ENCODE measurements around the gene QSOX1. TPM values are rescaled to one million over a fixed set of nuclear protein-coding genes. Genes with fewer than 3 reads are reported as not detected.

Gene QSOX1
- total RNA-seq: 10 to 100 TPM; 22.1 to 55.6 (median 25.6) TPM
- polyA plus RNA-seq: 10 to 100 TPM in 1 of 2 donors, 1 to 10 TPM in 1; 9.3 to 11.7 TPM
- 32.3 reads per million, percentile 61 among the genes with 10 or more reads in this experiment for total RNA-seq

DNA sequence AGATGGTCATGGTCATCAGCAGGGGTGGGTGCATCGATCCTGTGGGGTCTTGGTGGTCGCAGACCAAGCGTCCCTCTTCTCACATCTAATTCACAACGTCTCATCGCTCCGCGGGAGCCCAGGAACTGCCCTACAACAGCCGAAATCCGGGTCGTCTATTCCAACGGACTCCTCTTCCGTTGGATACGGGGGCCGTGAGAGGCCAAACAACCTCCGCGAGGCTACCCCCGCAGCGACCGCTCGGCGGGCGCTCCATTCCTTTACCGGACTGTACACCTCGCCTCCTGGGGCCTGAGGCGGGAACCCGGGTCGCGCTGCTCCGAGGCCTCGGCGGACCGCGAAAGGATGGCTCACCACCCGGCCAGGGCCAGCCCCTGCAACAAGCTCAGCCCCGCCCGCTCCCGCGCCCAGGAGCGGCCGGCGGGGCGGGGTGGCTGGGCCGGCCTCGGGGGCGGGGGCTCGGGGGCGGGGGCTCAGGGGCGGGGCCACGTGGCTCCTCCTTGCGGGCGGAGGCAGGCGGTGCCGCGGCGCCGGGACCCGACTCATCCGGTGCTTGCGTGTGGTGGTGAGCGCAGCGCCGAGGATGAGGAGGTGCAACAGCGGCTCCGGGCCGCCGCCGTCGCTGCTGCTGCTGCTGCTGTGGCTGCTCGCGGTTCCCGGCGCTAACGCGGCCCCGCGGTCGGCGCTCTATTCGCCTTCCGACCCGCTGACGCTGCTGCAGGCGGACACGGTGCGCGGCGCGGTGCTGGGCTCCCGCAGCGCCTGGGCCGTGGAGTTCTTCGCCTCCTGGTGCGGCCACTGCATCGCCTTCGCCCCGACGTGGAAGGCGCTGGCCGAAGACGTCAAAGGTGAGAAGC, at the start of gene QSOX1:
Gene QSOX1 (plus strand): TSS at position 545 of the 857 bp plus-strand sequence. CDS start 39 bp downstream, at position 584.
- H3K27me3 ChIP-seq (ENCODE audit: control insufficient read depth in 2 of 2, insufficient read depth in 2 of 2, low read length in 2 of 2): no peaks in the 10 kb centered on the region
- Mint-ChIP-seq H3K4me3 (peak within 1 kb of the TSS; percentile 80 to 99 (median 91)), H3K9me3 (peaks cover 0 to 2% (median 0%) of the 10 kb centered on the region in 11 donors), H3K27me3 (no peaks in the 10 kb centered on the region), H3K36me3 (peaks cover 0 to 5% (median 0%) of the 10 kb centered on the region in 5 donors), H3K27ac (peak within 1 kb of the TSS; percentile 81 to 95 (median 86)), H3K4me1 (peaks cover 24 to 45% (median 37%) of the 10 kb centered on the region in 7 donors)
- H3K27ac ChIP-seq (ENCODE audit: low read depth, low read length): peak within 1 kb of the TSS; percentile 78
- peak within 1 kb of the TSS; percentile 94 for H3K4me3 ChIP-seq (ENCODE audit: low read length)
- CTCF ChIA-PET: interaction anchor here (0.7 kb wide), 1 partner anchor 345 kb away, joined by 3 read pairs; no protein-coding TSS in a partner anchor
- DNase-seq (peak; percentile 81 to 89 (median 86)), ATAC-seq (peak; percentile 97)
- POLR2A ChIA-PET: interaction anchor here (0.8 to 2.6 kb wide), 9 partner anchors 9 to 446 kb away, joined by 3 to 13 read pairs (median 3); partner anchors contain the start of genes CEP350 and TOR1AIP1
- peaks cover 0 to 3% (median 0%) of the 10 kb centered on the region in 3 experiments for H3K36me3 ChIP-seq (ENCODE audit: control insufficient read depth in 2 of 3, insufficient read depth in 3 of 3, low read length in 3 of 3)
- peaks cover 7 to 20% of the 10 kb centered on the region in 2 donors for H3K4me1 ChIP-seq (ENCODE audit: control insufficient read depth in 2 of 2, insufficient read depth in 2 of 2, low read length in 2 of 2)
- intact Hi-C loops (cut with micrococcal nuclease): loop anchor here (1.0 to 10.0 kb wide), 14 partner anchors 73 to 1870 kb away; partner anchors contain the start of genes AXDND1 (in 2 of the 2), CEP350 (in 2 of the 2), FAM20B (in 2 of the 2) and XPR1 (in 2 of the 2)
- no peaks in the 10 kb centered on the region for H3K9me3 ChIP-seq (ENCODE audit: control insufficient read depth in 2 of 3, low read length in 3 of 3)

DNA sequence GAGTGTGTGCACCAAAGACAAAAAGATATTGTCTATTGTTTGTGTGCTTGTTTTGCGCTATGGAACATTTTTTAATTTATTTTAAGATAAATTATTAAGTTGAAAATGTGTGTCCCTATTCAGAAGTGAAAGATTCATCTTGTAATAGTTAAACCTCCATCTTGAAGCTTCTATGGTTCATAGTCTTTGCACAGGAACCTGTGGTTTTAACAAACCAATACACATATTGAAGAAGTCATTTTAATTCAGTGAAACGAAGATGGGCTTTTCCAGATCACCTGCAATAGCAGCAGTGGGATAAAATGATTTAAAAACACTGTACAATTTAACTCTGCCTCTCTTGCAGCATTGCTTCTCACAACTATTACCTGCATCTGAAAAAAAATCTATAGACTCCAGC, 42.6 kb upstream of the QSOX1 start:
- H3K9me3 ChIP-seq (ENCODE audit: control insufficient read depth in 2 of 3, low read length in 3 of 3): no peaks in the 10 kb centered on the region
- H3K4me1 ChIP-seq (ENCODE audit: control insufficient read depth in 2 of 2, insufficient read depth in 2 of 2, low read length in 2 of 2): no peaks in the 10 kb centered on the region
- Mint-ChIP-seq H3K27me3 (no peaks in the 10 kb centered on the region), H3K36me3 (peaks cover 13 to 62% (median 34%) of the 10 kb centered on the region in 5 donors), H3K4me1 (no peaks in the 10 kb centered on the region), H3K27ac (peak overlapping the region in 3 of 9 donors; percentile 12 to 39 (median 14)), H3K9me3 (peaks cover 0 to 3% (median 0%) of the 10 kb centered on the region in 11 donors), H3K4me3 (no peak overlapping the region)
- ATAC-seq (no peak), DNase-seq (no peak)
- no peak overlapping the region for H3K4me3 ChIP-seq (ENCODE audit: low read length)
- CTCF ChIA-PET: no interaction called here
- H3K27me3 ChIP-seq (ENCODE audit: control insufficient read depth in 2 of 2, insufficient read depth in 2 of 2, low read length in 2 of 2): no peaks in the 10 kb centered on the region
- no peak overlapping the region for H3K27ac ChIP-seq (ENCODE audit: low read depth, low read length)
- POLR2A ChIA-PET: no interaction called here
- peaks cover 0 to 43% (median 11%) of the 10 kb centered on the region in 3 experiments for H3K36me3 ChIP-seq (ENCODE audit: control insufficient read depth in 2 of 3, insufficient read depth in 3 of 3, low read length in 3 of 3)
- intact Hi-C loops (cut with micrococcal nuclease): no loop called here

- DNase-seq (no peak), ATAC-seq (no peak)
- H3K27ac ChIP-seq (ENCODE audit: low read depth, low read length): no peak overlapping the region
- H3K27ac Mint-ChIP-seq: peak overlapping the region in 1 of 9 donors; percentile 12
- peaks cover 0 to 43% (median 11%) of the 10 kb centered on the region in 3 experiments for H3K36me3 ChIP-seq (ENCODE audit: control insufficient read depth in 2 of 3, insufficient read depth in 3 of 3, low read length in 3 of 3)
- ChIA-PET CTCF (no interaction called here), POLR2A (interaction anchor here (0.7 kb wide), 1 partner anchor 515 kb away, joined by 4 read pairs; no protein-coding TSS in a partner anchor)
- no peaks in the 10 kb centered on the region for H3K27me3 Mint-ChIP-seq
- H3K4me3 ChIP-seq (ENCODE audit: low read length): no peak overlapping the region
- H3K4me3 Mint-ChIP-seq: no peak overlapping the region
- no peaks in the 10 kb centered on the region for H3K9me3 ChIP-seq (ENCODE audit: control insufficient read depth in 2 of 3, low read length in 3 of 3)
- no peaks in the 10 kb centered on the region for H3K4me1 ChIP-seq (ENCODE audit: control insufficient read depth in 2 of 2, insufficient read depth in 2 of 2, low read length in 2 of 2)
- peaks cover 0 to 7% (median 0%) of the 10 kb centered on the region in 11 donors for H3K9me3 Mint-ChIP-seq
- peaks cover 12 to 56% (median 29%) of the 10 kb centered on the region in 5 donors for H3K36me3 Mint-ChIP-seq
- intact Hi-C loops (cut with micrococcal nuclease): no loop called here
- H3K4me1 Mint-ChIP-seq: peaks cover 0 to 4% (median 0%) of the 10 kb centered on the region in 7 donors
- H3K27me3 ChIP-seq (ENCODE audit: control insufficient read depth in 2 of 2, insufficient read depth in 2 of 2, low read length in 2 of 2): no peaks in the 10 kb centered on the region
Observed at GRCh38 chr1:180112984-180113647, 41.6 kb upstream of the QSOX1 start.

DNA sequence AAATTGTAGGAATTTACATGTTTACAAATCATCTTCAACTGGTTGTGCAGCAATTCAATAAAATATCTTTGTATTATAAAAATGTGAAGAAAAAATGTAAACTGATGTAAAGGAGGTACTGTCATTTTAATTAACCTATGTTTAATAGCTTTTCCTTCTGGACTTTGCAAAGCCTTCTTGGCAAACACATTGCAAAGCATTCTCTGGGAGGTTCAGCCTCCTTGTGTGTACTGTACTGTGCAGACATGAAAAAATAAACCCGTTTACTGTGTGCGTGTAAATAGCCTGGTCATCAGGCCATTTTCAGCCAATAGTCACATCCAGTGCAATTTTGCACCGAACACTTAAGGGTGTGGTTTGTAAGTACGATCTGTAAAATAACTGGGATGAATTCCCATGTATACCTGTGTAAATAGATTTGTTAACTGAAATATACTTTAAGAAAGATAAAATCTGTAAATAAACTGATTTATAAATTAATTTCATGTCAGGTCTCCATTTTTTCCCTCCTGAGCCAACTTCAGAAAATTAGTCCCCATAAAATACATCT, 40.2 kb upstream of the QSOX1 start:
- no peak for DNase-seq
- no peak overlapping the region for H3K4me3 Mint-ChIP-seq
- H3K9me3 Mint-ChIP-seq: peaks cover 0 to 7% (median 0%) of the 10 kb centered on the region in 11 donors
- Histone ChIP-seq H3K36me3 (ENCODE audit: control insufficient read depth in 2 of 3, insufficient read depth in 3 of 3, low read length in 3 of 3) (peaks cover 0 to 29% (median 11%) of the 10 kb centered on the region in 3 experiments), H3K27me3 (ENCODE audit: control insufficient read depth in 2 of 2, insufficient read depth in 2 of 2, low read length in 2 of 2) (no peaks in the 10 kb centered on the region), H3K4me3 (ENCODE audit: low read length) (no peak overlapping the region), H3K9me3 (ENCODE audit: control insufficient read depth in 2 of 3, low read length in 3 of 3) (no peaks in the 10 kb centered on the region), H3K4me1 (ENCODE audit: control insufficient read depth in 2 of 2, insufficient read depth in 2 of 2, low read length in 2 of 2) (no peaks in the 10 kb centered on the region), H3K27ac (ENCODE audit: low read depth, low read length) (no peak overlapping the region)
- ChIA-PET POLR2A (no interaction called here), CTCF (no interaction called here)
- H3K4me1 Mint-ChIP-seq: peaks cover 0 to 4% (median 0%) of the 10 kb centered on the region in 7 donors
- H3K36me3 Mint-ChIP-seq: peaks cover 12 to 42% (median 26%) of the 10 kb centered on the region in 5 donors
- intact Hi-C loops (cut with micrococcal nuclease): no loop called here
- no peak for ATAC-seq
- no peaks in the 10 kb centered on the region for H3K27me3 Mint-ChIP-seq
- peak overlapping the region in 1 of 9 donors; percentile 33 for H3K27ac Mint-ChIP-seq

GRCh38 chr1:180116964-180117763, 37.5 kb upstream of the QSOX1 start:
- Mint-ChIP-seq H3K4me1 (peaks cover 0 to 4% (median 0%) of the 10 kb centered on the region in 7 donors), H3K4me3 (no peak overlapping the region), H3K36me3 (peaks cover 4 to 21% (median 8%) of the 10 kb centered on the region in 5 donors), H3K27ac (no peak overlapping the region), H3K27me3 (no peaks in the 10 kb centered on the region), H3K9me3 (peaks cover 0 to 7% (median 0%) of the 10 kb centered on the region in 11 donors)
- intact Hi-C loops (cut with micrococcal nuclease): no loop called here
- Histone ChIP-seq H3K4me3 (ENCODE audit: low read length) (no peak overlapping the region), H3K9me3 (ENCODE audit: control insufficient read depth in 2 of 3, low read length in 3 of 3) (no peaks in the 10 kb centered on the region), H3K4me1 (ENCODE audit: control insufficient read depth in 2 of 2, insufficient read depth in 2 of 2, low read length in 2 of 2) (no peaks in the 10 kb centered on the region), H3K27me3 (ENCODE audit: control insufficient read depth in 2 of 2, insufficient read depth in 2 of 2, low read length in 2 of 2) (no peaks in the 10 kb centered on the region), H3K27ac (ENCODE audit: low read depth, low read length) (no peak overlapping the region), H3K36me3 (ENCODE audit: control insufficient read depth in 2 of 3, insufficient read depth in 3 of 3, low read length in 3 of 3) (peaks cover 0 to 7% (median 0%) of the 10 kb centered on the region in 3 experiments)
- DNase-seq (no peak), ATAC-seq (no peak)
- CTCF ChIA-PET: interaction anchor here (1.1 kb wide), 1 partner anchor 61 kb away, joined by 4 read pairs; no protein-coding TSS in a partner anchor
- POLR2A ChIA-PET: no interaction called here

Data from naive thymus-derived CD4-positive, alpha-beta T cell (primary cell).